NCI-H187 treated with DMSO at 0.1 percent for 48 hours (cell line): Measurements from ENCODE around the gene RBM3.

Experiments
- DNase-seq: peaks from one replicate; lab custom pipeline; 2025; lab: John Stamatoyannopoulos, UW

RBM3 gene

DNA sequence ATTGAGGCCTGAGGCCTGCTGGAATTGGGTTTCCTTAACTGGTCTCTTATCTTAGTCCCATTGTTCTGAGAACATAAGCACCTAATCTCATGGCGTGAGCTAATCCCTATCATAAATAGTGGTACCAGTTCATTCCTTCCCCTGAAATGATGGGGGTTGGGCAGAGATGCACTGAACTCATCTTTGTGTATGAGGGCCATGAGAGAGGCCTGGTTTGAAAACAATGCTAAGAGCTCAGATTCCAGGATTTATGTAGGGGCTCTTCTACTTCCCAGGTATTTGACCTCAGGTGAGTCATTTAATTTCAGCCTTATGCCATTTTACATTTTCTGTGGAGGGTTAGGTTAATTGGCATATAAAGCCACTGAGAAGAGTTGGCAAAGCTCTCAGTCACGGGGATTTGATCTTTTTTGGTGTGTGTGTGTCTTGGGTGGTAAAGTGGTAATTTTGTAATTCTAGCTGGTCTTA, 4.4 kb downstream of the RBM3 start:
- no peak for DNase-seq

DNA sequence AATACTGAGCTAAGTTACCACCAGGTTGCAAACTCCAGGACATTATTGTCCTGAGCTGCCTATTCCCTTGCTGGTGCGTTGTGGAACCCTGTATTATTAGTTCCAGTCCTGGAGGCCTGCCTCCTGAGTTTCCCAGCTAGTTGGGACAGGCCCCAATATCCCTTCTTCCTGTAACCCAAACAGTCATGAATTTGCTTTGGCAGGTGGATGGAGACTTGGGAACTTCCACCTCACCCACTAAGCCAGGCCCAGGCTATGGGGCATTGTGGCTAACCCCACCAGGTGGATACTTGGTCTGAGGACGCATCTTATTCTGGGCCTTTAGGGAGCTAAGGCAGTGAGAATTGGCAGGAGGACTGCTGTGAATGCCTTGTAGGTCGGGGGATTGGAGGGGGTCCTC, 5.0 kb downstream of the RBM3 start:
- no peak for DNase-seq

DNA sequence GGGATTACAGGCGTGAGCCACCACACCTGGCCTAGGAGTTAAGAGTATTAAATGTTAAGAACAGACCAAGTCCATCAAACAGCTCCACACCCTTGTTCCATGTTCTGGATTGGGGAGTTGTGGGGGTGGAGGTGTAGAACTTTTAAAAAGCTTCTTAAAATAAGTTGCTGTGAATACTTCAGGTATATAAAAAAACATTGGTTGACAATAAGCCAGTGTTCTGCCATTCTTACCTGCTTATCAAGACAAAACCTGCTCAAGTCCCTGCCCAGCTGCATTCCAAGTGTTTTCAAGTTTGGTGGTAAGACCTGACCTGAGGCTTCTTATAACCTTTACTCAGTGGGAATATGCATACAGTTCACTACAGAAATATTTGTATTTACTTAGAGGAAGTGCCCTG, 6.4 kb downstream of the RBM3 start:
- DNase-seq: no peak

DNA sequence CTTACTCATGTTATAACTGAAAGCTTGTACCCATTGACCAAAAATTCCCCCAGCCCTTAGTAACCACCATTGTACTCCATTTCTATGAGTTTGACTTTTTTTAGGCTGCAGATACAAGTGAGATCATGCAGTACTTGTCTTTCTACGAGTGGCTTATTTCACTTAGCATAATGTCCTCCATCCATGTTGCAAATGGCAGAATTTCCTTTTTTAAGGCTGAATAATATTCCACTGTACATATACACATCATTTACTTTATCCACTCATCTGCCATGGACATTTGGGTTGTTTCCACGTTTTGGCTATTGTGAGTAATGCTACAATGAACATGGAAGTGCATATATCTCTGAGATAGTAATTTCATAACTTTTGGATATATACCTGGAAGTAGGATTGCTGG, 10.4 kb downstream of the RBM3 start:
- no peak for DNase-seq

DNA sequence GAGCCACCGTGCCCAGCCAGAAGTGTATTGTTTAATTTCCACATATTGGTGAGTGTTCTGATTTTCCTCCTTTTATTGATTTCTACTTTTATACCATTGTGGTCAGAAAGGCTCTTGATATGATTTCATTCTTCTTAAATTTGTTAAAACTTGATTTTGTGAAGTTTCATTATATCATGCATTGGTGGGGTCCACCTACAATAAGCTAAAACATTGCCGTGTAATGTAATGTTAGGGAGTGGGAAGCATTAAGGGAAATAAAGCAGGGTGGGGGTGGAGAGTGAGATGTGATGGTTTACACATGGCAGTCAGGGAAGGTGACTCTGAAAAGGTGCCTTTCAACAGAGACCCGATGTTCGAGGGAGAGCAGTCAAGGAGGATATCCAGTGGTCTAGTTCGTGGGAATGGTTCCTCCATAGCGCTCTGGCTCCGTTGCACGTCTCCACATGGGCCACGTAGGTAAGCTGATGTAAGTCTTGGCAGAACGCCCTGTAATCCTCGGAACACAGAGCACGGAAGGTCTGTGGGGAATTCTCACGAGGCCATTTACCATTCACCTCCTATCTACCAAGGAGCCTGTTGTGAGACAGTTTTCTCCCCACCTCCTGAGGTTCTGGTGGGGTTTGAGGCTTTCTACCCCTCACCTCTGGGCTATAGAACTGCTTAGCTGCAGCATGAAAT, 15.3 kb downstream of the RBM3 start:
- no peak for DNase-seq

DNA sequence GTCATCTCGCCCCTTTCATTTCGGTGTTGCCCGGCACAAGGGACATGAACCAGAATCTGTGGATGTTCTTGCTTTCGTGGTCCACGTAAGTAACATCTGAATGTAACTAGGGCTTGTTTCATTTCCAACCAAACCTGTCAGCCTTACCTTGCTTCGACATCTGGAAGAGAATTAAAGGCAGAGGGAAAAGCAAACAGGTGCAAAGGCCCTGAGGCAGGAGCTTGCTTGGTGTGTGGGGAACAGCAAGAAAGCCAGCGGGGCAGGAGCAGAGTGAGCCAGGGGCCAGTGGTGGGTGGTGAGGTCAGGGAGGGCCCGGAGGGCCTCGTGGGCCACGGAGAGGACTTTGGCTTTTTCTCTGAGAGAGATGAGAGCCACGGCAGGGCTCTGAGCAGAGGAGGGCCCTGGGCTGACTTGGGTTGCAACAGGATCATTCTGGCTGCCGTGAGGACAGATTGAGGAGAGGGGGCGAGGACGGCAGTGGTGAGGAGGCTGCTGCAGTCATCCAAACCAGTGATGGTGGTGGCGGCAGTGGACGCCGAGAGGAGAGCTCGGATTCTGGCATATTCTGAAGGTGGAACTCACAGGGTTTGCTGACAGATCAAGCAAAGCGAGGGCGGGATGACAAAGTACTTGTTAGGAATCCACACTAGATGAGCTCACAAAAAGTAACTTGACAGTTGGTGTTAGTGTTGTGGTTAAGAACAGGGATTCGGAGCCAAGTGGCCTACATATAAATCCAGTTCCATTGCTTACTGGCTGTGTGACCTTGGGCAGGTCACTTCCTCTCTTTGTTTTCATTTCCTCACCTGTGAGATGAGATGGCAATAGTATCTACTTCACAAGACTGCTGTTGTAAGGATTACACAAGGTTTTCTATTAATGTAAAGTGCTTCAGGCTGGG, 16.2 kb downstream of the RBM3 start:
- no peak for DNase-seq

DNA sequence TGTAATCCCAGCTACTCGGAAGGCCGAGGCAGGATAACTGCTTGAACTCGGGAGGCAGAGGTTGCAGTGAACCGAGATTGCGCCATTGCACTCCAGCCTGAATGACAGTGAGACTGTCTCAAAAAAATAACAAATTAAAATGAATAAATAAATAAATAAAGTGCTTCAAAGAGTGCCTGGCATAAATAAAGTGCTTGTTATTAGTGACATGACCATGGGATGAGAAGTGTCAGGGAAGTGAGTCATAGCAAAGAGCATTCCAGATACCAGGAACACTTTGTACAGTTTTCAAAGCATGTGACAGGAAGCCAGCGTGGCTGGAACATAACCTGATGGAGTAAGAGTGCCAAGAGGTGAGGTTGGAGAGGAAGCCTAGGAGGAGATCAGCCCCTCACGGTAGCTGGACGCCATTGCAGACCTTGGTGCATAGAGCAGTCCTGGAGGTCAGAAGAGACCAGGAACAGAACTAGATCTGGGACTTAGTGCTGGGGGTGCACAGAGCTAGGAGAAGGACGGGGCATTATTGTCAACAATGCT, 17.0 kb downstream of the RBM3 start:
- no peak for DNase-seq

DNA sequence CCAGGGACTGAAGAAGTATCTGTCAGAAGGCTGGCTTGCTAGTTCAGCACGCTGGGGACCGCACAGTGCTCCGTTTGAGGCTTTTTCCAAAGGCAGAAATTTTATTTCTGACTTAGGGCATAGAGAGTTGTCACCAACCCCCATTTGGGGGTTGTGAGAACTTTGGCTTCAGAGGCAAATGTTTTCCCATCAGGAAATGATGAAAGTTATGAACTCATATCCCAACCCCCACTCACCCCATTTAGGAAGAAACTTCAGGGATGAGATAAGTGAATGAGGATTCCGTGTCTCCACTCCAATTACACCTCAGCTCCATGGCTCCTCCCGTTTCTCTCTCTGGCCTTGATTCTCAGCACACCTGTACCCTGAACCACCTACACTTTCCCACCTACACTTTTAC, 18.7 kb downstream of the RBM3 start:
- DNase-seq: no peak

DNA sequence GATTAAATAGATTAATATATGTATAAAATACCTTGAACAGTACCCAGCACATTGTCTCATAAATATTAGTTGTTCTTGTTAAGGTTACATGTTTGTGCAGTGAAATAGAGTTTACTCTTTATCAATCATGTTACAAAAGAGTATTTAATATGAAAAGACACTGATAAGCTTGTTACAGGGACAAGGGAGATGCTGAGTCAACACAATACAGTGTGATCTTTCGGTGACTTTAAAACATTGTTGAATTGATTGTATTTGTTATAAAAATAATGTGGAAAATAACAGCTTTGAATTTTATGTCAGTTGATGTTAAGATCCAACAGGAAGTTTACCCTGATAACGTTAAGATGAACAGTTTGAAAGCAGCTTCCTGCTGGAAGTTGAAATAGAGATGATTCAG, 21.6 kb downstream of the RBM3 start:
- DNase-seq: no peak

DNA sequence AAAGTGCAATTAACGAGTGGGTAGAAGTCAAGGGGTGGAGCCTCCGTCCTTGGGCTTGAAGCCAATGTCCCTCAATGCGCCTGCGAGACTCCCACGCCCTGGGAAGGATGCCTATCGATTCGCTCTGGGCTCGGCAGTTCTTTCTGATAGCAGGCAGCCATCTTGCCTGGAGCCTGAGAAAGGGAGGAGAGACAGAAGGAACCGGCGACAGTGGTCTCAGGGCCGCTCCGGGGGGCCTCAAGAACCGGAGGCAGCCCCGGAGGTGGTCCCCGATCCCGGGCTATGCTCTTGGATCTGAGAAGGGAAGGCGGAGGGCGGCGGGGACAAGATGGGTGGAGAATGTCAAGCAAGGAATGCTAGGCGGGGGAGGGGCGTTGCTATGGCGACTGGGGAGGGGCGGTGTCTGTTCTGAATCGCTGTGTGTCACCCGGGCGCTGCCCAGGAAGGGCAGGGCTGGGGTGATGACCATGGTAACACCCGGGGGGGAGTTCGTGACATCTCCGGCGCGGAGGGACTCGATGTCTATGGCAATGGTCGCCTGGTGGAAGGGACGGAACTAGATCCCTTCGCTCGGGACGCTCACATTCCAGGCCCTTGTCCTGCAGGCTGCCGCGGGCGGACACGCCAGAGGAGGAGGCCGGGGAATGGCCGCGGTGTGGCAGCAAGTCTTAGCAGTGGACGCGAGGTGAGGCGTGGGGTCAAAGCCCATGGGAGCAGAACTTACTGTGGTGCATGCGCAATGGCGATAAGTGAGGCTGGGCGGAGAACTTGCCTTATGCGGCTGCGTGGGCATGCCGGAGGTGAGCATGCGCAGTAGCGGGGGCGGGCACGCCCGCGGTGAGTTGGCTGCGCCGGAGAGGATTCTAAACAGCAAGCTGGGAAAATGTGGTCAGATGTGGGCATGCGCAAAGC, 23.3 kb downstream of the RBM3 start, which contains the start of gene WDR13:
TSS of gene WDR13 (plus strand) at position 140 of the 912 bp plus-strand sequence. CDS start at position 645, 505 bp downstream.
- DNase-seq: peak; percentile 60

DNA sequence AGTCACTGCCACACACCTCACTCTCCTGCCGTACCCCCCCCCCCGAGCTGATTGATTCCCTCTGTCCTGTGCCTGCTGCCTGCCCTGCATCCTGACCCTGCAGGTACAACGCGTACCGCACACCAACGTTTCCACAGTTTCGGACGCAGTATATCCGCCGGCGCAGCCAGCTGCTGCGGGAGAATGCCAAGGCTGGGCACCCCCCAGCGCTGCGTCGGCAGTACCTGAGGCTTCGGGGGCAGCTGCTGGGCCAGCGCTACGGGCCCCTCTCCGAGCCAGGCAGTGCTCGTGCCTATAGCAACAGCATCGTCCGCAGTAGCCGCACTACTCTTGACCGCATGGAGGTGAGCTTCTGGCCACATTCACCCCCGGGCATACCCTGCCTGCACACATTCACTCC, 24.3 kb downstream of the RBM3 start:
- no peak for DNase-seq

DNA sequence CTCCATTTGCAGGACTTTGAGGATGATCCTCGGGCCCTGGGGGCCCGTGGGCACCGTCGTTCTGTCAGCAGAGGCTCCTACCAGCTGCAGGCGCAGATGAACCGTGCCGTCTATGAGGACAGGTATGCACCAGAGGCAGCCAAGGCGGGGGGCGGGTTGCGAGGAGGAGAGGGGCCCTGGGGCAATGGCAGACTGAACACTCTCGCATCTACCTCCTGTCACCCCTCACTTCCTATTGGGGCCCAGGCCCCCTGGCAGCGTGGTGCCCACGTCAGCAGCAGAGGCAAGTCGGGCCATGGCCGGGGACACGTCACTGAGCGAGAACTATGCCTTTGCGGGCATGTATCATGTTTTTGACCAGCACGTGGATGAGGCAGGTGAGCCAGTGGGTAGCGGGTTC, 25.1 kb downstream of the RBM3 start:
- DNase-seq: no peak

DNA sequence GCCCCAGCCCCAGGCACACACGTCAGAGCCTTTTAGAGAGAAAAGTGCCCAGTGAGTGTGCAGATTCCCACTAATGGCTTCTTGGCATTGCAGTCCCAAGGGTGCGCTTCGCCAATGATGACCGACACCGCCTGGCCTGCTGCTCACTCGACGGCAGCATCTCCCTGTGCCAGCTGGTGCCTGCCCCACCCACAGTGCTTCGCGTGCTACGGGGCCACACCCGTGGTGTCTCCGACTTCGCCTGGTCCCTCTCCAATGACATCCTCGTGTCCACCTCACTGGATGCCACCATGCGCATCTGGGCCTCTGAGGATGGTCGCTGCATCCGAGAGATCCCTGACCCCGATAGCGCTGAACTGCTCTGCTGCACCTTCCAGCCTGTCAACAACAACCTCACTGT, 25.9 kb downstream of the RBM3 start:
- DNase-seq: no peak

DNA sequence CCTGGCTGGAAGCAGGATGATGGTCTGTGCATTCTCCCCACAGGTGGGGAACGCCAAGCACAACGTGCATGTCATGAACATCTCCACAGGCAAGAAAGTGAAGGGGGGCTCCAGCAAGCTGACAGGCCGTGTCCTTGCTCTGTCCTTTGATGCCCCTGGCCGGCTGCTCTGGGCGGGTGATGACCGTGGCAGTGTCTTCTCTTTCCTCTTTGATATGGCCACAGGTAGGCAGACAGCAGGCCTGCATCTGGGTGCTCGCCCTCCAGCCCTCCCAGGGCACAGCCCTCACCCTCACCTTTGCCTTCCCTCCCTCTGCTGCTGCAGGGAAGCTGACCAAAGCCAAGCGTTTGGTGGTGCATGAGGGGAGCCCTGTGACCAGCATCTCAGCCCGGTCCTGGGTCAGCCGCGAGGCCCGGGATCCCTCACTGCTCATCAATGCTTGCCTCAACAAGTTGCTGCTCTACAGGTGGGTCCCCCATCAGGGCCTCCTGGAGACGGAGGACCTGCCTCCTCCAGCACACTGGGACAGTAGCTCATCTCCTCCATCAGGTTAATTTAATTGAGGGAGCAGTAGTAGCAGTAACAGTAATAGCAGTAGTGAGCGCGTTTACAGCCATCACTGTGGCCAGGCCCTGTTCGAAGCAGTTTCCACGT, 27.6 kb downstream of the RBM3 start:
- no peak for DNase-seq

DNA sequence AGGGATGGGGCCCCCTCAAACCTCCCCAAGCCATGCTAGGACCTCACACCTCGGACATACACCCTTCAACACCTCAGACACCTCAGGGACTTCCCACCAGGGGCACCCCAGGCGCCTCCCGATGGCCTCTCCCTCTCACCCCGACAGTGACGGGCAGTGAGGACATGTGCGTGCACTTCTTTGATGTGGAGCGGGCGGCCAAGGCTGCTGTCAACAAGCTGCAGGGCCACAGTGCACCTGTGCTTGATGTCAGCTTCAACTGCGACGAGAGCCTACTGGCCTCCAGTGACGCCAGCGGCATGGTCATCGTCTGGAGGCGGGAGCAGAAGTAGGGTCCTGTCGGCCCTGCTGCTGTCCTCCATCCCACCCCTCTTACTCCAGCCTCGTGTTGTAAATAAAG, 30.4 kb downstream of the RBM3 start:
- DNase-seq: no peak

DNA sequence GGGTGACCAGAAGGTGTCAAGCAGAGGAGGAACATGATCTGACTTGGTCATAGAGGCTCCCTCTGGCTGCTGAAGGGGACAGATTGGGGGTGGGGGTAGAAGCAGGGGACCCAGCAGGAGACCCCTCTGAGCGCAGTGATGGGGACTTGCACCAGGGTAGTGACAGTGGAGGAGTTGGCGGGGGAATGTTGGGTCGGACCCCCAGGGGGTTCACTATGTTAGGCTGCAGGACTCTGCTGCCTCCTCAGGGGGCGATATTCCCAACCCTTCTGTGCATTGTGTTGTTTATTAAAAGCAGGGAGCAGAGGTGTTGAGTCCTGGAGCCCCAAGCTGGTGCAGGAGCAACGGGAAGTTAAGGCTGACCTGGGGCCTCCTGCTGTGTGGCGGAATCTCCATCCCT, 31.8 kb downstream of the RBM3 start:
- no peak for DNase-seq

DNA sequence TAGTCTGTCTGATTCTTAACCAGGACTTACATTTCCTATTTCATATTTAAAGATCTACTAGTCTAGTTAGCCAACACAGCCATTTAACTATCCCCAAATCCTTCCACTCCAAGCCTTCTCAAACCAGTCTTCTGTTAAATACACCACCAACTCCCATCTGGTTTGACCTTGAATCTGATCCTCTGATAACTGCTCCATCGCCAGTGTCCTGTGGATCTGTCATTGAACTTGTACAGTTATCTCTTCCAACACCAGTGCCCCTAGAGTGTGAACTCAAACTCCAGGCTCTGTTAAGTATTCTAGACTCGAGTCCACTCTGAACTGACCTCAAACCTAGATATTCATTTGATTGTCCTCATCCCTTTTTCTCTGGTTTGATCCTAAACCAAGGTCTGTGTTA, 37.4 kb downstream of the RBM3 start:
- DNase-seq: no peak

DNA sequence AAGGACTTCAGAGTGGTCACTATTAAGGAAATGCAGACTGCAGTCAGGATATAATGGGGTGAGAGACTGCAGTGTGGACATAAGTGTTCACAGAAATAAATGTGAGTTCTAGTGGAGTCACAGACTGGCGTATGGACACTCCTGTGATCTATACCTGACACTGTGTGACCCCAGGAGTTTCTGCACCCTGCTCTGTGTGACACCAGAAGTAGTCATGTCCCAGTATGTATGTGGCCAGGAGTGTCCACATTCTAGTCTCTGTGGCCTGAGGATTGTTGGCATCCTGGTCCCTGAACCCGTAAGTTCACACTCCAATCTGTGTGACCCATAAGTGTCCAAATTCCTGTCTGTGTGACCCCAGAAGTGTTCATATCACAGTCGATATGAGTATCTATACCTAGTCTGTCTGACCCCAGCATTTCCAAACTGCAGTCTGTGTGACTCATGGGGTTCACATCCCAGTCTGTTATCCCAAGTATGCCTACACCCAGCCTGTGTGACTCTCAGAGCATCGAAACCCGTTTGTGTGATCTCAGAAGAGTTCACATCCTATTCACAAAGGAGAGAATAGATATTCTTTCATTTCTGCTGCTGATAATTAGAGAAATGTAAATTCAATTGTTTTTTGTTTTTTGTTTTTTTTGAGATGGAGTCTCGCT, 39.3 kb downstream of the RBM3 start:
- DNase-seq: no peak

DNA sequence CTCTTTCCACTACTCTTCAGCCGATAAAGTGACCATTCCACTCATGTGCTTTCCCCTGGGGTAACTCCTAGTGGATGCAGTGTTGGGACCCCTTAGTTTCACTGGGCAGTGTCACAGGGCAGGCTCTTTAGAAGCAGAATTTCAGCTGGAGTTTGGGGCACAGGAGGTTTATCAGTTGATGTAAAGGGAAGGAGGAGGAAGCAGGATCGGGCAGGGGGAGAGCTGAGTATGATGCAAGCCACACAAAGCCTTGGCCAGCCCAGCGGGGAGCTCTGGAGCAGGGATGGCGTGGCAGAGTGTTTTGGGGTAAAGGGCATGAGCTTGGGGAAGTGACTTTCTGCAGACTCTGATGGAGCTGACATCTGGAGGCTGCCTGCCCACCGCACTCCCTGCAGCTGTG, 42.3 kb downstream of the RBM3 start:
- DNase-seq: no peak

DNA sequence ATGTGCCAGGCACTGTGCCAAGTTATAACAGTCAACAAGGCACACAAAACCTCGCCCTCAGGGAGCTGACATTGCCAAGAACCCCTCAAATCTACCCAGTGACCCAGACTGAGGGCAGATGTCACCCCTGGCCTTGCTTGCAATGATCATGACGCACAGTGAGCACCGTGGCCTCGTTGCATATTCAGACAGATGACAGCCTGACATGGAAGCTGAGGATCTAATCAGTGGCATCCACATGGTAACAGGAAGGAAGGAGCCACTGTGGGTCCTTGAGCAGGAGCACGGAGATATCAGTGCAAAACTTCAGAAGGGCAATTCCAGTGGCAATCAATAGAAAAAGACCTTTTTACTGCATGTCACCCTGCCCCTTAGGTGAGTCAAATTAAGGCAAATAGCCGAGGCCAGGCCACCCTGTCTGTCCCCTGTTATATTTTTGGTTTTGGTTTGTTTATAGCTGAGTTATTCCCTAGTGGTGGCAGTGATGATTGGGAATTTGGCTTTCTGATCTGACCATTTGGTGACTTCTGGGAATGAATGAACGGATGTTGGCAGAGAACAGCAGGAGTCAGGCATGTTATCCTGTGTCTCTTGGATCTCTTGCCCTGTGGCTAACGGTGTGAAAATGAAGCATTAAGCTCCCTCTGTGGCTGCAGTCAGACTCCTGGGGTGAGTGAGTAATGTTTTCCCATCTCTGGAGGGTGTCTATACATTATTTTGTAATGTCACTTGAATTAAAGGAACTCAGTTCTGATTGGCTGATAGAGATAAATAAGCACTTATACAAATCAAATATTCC, 43.5 kb downstream of the RBM3 start:
- no peak for DNase-seq
